ENCODE measurements around the gene TULP1.
A peak's percentile ranks its signal among the peaks of the same experiment; 100 is the strongest.

Gene TULP1

DNA sequence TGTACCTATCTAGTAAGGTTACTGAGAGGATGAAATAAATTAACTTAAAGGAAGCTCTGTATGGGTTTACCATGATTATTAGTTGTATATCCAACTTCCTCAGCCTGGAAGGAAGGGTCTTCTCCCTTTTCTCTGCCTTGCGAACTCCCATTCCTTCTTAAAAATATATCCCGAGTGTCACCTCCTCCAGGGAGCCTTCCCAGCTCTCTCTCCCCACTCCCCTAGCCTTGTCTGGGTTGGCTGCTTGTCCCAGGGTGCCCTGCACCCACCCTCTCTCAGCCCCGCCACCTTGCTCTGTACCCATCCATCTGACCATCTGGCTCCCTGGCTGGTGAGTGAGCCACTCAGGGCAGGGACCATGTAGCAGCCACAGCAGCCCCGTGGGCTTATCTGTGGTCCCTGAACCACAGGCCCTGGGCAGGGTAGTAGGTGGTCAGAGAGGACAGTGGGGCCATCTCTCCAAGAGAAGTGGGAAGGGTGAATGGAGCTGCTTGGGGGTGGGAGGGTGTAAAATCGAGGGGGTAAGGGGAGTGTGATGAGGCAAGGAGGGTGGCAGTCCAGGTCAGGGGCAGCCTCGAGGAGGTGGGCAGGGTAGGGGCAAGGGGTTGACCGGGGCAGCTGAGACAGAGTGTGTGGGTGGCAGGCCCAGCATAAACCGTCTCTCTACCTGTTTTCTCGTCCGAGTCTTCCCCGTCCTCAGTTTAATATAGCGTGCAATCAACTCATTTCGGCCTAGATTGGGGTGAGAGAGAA lies 28.6 kb downstream of the TULP1 start:
- no peak for DNase-seq (ENCODE audit: low spot score)

DNA sequence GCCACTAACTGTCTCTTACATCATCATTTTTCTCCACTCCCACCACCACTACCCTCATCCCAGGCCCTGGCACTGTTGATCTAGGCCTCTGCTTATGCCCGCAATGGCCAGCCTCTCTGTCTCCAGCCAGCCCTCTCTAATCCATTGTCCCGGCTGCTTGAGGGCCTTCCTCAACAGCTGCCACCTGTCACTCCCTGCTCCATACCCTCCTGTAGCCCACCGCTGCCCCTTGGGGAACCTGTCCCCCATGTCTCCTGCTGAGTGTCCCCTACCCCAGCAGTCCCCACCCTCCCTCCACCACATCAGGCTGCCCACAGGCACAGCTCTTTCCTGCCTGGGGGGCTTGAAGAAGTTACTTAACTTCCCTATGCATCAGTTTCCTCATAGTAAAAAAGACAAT lies 29.2 kb downstream of the TULP1 start:
- DNase-seq (ENCODE audit: low spot score) = no peak

DNA sequence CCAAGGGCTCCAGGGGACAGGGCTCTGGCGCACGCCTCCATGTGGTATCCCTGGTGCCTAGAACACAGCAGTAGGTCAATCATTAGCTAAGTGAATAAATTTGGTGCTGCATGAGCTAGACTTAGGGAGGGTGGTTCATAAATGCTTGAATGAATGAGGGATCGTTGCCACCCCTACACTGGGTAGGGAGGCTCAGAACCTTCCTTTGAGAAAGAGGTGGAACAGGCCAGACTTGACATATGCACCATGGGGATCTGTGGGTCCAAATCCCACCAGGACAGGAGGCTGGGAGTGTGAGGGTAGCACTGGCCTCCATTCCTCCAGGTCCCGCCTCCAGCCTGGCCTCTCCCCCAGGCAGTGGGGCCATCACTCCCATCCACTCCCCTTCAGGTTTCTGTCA lies 29.6 kb downstream of the TULP1 start:
- DNase-seq (ENCODE audit: low spot score) = no peak

DNA sequence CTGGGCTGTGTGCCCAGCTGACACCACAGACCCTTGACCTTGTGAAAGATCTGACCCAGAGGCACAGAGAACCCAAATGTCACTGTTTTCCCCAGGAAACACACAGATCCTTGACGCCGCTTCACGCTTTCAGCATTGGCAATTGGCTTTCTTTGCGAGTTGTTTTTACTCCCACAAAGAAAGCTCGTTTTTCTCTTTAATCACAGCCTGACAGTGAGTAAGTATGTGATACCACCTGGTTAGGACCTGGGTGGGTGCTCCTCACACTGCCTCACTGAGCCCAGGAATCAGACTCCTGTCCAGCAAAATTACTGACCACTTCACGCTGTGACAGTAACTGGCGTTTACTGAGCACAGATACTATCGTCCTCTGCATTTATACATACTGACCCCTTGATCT lies 31.5 kb downstream of the TULP1 start:
- no peak for DNase-seq (ENCODE audit: low spot score)

DNA sequence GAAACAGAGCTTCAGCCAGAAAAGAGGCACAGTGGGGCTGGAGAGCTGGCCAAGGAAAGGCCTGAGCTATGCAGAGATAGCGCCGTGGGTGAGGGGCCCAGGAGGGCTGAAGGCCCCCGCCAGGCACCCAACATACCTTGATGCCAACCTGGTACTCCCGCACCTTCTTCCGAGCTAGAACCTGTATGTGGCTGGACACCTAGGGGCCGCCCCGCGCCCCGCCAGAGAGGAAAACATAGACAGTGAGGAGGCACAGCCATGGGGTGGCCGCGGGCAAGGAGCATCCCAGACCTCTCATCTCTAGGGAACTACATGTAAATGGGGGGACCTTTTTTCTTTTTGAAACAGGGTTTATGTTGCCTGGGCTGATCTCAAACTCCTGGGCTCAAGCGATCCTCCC lies 32.5 kb downstream of the TULP1 start:
- no peak for DNase-seq (ENCODE audit: low spot score)

DNA sequence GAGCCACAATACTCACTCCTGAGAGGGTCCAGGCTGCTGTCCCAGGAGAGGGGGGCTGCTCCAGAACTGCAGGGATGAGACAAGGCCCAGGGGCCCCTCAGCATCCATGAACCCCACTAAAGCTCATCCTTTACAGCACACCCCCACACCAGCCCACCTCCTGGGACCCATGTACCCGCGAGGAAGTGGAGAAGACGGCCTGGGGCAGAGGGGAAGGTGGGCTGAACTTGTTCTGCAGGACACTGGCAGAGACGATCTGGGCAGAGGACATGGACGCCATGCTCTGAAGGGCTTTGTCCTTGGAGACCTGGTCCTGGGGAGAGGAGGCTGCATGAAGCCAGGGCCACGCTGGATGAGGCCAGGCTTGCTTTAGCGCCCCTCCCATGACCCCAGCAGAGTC lies 34.4 kb downstream of the TULP1 start:
- no peak for DNase-seq (ENCODE audit: low spot score)

DNA sequence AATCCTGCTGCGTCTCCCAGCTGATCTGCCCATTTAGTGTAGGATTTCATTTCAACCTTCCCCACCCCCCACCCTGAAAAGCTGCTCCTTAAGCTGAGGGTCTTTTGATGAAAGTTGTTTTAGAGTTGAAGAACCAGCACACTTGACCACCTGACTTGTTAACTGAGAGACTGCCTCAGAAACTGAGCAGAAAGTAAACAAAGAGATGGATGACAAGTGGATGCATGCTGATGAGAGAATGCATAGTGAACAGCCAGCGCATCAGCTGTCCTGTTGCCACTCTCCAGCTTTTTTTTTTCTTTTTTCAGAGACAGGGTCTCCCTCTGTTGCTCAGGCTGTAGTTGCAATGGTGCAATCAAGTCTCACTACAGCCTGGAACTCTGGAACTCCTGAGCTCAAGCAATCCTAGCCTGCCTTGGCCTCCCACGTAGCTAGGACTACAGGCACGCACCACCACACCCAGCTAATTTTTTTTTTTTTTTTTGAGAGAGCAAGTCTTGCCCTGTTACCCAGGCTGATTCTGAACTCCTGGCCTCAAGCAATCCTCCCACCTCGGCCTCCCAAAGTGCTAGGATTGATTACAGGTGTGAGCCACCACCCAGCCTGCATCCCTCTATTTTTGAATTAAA lies 35.0 kb downstream of the TULP1 start:
- DNase-seq (ENCODE audit: low spot score) = no peak

DNA sequence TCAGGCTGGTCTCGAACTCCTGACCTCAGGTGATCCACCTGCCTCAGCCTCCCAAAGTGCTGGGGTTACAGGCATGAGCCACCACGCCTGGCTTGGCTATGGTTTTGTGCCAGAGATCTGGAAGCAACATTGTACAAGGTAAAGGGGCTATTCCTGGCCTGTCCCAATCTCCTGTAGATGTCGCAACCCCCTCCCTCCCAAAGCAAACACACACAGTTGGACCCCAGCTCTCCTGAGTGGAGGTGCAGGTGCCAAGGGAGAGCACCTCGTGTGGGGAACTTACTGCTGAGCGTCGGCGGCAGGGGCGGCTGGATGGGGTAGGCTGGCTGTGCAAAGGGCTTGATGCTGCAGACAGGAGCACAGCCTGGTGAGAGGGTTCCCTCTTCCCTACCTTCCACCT lies 35.7 kb downstream of the TULP1 start:
- DNase-seq (ENCODE audit: low spot score) = no peak

DNA sequence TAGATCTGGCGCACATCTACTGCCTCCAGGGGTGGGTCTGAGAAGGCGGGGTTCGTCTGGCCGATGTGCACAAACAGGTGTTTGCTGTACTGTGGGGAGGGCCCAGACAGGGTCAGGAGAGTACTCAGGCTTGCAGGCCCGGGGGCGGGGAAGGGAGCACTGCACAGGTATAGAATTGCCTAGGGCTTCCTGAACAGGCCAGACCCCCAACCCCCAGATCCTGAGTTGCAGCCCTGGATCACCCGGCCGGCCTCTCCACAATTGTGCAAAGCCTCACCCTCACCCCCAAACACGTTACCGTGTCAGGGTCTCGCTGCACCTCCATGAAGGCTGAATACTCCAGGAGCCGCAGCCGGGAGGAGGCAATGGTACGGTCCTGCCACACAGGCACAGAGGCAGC lies 36.7 kb downstream of the TULP1 start:
- no peak for DNase-seq (ENCODE audit: low spot score)

DNA sequence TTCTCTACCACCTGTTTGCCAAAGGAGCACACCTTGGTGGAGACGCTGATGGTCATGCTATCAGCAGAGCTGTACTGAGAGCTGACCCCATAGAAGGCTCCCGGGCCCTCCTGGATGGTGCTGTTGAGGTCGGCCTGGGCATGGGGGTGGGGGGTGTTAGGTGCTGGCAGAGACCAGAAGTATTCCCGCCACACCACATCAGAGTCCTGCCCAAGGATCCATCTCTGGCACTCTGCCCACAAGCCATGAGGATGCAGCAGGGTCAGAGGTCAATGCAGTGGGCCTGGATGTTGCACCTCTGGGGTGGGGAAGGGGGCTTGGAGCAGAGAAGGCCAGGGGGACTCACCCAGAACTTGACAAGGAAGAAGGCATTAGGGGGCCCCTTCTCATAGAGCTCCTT lies 37.1 kb downstream of the TULP1 start:
- no peak for DNase-seq (ENCODE audit: low spot score)

DNA sequence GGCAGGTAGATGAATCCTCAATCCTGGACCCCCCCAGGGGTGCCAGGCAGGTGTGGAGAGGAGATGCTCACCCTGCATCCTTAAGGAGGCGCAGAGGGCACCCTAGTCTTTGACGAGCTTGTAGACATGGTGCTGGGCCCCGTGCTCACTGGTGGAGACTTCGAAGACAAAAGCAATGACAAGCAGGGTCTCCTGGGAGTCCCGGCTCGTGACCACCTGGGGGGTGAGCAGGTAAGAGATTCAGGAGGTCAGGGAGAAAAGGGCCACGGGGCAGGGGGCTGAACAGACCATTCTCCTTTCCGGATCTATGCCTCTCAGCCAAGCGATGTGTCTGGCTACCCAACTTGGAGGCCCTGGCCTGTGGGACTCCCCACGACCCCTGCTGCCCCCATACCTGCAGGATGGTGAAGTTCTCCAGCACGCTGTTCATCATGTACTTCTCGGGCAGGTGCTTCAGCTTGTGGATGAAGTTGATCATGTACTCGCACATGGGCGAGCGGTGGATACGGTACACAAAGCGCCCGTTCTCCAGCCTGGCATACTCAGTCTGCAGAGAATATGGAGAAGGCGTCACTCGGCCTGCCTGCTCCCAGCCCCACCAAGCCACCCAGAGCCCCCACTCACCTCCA lies 37.6 kb downstream of the TULP1 start:
- DNase-seq (ENCODE audit: low spot score) = no peak

DNA sequence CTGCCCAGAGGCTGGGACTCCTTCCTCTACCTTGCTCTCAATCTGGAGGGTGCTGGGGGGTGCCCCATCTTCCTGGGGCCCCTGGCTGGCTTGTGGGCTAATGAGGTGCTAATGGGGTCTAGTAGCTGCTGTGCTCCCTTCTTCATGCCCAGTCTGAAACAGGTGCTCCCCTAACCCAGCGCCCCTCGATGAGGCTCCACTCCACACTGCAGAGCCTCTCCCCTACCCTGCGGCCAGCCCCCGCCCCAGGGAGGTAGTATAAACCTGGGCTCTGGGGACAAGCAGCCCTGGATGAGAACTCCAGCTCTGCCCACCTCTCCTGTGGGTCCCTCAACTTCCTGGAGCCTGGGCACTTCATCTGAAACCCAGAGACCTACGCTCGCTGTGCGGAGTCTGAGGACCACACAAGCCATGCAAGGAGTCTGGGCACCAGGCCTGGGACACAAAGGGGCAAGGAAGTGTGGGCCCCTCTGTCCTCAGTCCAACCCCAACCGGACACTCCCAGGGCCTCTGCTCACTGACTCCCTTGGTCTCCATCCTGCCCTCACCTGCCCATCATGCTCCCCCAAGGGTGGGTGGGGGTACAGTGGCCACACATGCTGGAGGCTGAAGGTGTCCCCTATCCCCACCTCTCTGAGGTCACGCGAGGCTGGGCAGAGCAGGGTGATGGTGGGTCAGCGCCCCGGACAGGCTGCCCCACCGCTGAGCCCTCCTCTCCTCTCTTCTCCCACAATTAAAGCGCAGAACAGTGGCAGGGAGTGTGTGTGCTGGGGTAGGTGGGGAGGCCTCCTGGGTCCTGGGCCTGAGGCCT lies 38.4 kb downstream of the TULP1 start:
- no peak for DNase-seq (ENCODE audit: low spot score)

DNA sequence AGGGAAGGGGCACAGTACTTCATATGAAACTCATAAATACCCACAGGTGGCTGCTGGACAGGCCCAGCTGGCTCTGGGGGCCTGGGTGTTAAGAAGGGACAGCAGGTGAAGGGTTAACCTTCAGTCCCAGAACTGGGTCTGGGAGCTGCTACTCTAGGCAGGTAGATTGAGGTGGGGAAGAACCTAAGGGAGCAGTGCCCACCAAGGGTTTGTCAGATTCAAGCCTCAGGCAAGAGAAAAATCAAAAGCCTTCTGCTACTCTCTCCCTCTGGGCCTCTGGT lies 38.9 kb downstream of the TULP1 start:
- DNase-seq (ENCODE audit: low spot score) = no peak

DNA sequence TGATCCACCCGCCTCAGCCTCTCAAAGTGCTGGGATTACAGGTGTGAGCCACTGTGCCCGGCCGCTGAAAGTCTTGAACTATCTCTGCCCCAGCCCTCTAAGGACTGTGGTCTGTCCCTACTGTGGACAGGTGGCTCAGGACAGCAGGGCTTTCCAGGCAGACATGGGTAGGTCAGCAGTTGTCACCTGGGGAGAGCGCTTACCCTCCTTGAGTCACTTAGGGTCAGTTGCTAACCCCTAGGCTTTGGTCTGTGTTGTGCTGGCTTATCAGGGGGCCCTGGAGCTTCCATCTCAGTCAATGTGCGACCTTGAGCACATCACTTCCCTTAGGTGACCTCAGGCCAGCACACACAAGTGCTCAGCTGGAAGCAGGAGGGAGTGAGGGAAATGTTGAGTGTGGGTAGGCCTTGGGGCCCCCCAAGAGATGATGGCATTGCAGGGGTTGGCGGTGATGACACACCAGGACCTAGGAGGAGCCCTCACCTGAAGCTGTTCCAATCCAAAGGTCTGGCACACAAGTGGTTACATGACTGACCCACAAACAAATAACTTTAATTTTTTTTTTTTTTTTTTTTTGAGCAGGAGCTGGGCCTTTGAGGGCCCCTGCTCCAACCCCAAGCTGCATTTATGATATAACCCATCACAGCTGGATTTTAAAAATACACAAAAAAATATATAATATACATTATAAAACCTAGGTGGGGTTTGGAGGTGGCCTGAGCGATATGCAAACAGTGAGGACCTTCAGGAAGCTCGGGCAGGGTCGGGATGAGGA lies 39.4 kb downstream of the TULP1 start:
- DNase-seq (ENCODE audit: low spot score) = no peak

DNA sequence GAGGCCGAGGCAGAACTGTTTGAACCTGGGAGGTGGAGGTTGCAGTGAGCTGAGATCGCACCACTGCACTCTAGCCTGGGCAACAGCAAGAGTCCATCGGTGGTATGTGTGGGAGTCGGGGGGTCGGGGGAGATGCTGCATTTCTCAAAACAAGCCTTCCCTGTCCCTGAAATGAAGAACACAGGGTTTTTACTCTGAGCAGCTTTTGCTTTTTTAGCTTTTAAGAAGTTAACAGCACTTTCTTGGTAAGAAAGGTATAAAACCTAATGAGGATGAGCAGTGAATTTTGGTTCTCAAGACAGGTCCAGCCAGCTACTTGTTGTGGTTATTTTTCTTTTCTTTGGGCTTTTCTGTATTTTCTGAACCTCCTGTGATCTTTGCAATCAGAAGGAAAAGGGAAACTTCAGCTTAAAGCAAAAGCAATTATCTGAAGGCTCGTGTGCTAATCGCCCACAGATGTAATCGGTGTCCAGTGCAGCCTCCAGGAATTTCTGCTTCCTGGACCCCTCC lies 40.8 kb downstream of the TULP1 start:
- no peak for DNase-seq (ENCODE audit: low spot score)

DNA sequence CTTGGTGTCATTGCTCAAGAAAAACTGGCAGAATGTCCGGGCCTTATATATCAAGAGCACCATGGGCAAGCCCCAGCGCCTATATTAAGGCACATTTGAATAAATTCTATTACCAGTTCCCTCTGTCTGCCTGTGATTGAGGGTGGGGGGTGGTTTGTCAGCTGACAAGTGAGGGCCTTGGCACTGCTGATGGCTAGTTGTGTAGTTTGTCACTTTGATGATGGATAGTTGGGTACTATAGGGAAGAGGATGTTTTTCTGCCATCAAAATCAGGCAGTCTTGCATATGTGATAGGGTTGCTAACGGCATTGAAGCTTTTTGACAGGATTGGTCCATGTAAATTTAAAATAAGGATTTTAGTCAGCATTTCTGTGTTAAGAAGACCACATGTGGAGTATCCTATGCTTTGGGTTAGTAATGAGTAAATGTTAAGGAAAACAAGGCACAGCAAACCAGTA lies 42.0 kb downstream of the TULP1 start:
- DNase-seq (ENCODE audit: low spot score) = no peak

DNA sequence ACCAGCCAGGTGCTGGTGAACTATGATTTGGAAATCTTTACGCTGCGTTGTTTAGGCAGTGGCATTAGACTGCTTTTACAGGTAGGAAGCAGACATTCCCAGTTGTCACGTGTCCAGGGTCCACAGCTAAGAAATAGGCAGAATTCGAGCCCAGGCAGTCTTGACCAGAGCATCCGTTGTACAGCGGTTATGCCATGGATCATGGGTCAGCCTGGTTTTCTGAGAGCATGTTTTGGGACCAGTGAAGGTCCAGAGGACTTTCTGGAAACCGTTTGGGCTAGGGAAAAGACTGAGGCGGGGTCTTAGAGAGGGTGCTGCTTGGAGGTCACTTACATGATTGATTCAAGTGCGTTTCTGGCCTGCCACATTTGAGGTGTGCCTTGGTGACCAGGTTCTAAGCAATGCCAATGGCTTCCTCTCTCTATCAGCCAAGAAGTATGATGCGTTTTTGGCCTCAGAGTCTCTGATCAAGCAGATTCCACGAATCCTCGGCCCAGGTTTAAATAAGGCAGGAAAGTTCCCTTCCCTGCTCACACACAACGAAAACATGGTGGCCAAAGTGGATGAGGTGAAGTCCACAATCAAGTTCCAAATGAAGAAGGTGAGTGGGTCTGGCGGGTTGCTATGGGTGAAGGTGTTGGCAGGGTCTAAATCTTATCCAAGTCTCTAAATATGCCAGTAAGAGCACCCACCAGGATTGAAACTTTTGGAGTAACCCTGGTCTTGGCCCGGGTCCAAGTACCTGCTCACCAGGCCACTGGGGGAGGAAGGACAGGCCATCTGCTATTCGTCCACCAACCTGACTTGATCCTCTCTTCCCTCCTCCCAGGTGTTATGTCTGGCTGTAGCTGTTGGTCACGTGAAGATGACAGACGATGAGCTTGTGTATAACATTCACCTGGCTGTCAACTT lies 42.7 kb downstream of the TULP1 start:
- no peak for DNase-seq (ENCODE audit: low spot score)

DNA sequence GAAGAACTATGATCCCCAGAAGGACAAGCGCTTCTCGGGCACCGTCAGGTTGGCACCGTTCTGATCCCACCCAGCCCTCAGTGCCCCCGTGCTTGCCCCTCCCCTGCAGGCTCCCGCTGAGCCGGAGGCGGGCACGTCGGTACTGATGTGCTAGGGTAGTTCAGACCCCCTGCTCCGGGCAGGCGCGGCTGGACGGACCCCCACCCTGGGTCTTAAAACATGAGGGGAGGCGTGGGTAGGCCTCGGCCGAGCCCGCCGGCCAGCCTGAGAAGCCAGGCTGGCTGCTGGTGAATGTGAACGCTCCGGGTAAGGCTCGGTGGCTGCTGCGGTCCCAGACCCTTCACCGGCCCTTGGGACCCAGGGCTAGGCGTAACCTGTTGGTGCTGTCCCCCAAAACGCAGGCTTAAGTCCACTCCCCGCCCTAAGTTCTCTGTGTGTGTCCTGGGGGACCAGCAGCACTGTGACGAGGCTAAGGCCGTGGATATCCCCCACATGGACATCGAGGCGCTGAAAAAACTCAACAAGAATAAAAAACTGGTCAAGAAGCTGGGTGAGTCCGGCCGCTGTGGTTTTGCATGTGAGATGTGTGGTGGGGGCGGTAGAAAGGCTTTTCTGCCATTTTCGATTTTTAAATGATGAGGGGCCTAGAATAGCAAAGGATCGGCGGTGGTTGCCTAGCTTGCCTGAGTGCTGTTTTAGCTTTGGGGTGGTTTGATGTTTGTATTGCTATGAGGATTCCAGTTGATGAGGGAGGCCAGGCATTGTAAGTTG lies 43.5 kb downstream of the TULP1 start:
- no peak for DNase-seq (ENCODE audit: low spot score)

DNA sequence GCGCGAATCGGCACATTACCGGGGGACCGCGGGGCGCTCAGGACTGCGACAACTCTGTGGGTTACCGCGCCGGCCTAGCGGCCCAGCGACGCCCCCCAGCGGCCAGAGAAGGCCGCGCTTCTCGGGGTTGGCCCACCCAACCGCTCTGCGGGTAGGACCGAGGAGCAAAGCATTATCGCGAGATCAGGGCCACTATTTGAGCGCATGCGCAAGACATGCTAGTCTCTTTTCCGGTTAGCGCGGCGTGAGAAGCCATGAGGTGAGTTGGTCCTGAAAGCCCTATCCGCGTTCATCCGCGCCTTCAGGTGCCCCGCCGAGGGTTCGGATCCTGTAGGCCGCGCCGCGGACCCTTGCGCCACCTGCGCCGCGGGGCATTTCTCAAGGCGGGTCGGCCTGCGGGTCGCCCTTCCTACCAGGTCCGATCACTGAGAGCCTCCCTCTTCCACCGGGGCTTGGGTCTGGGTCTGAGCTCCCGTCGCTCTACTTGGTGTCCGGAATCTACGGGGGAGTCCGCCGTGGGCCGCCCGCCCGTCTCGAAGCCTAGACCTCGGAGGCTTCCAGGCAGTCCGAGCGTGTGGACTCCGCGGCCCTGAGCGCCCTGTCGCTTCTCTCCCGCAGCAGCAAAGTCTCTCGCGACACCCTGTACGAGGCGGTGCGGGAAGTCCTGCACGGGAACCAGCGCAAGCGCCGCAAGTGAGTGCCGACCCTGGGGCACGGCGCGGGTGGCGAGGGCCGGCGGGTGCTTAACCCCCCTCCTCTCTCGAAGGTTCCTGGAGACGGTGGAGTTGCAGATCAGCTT lies 44.3 kb downstream of the TULP1 start, which contains the start of gene RPL10A:
RPL10A (plus strand) TSS at position 221 of the 799 bp plus-strand sequence; CDS start at position 255, 34 bp downstream.
- DNase-seq (ENCODE audit: low spot score) = peak; percentile 97

Measured in AG20443 (cell line).